GM18508 (cell line): ENCODE measurements around the gene PTGS1.
"Not testable (repeated sequence)": the region's sequence is repeated elsewhere in the genome, so short reads cannot be mapped to it uniquely, and the experiment has no call there.

Experiments
- ATAC-seq: cut with Tn5 transposase; IDR thresholded peaks from one replicate; pipeline ENCODE4 v1.9.1; 2021; ENCODE audit warnings: moderate number of reproducible peaks; ENCODE audit not compliant: insufficient read depth, unreplicated experiment

PTGS1 gene

GRCh38 chr9:122393284-122393983, 22.6 kb downstream of the PTGS1 start:
- ATAC-seq = no peak

DNA sequence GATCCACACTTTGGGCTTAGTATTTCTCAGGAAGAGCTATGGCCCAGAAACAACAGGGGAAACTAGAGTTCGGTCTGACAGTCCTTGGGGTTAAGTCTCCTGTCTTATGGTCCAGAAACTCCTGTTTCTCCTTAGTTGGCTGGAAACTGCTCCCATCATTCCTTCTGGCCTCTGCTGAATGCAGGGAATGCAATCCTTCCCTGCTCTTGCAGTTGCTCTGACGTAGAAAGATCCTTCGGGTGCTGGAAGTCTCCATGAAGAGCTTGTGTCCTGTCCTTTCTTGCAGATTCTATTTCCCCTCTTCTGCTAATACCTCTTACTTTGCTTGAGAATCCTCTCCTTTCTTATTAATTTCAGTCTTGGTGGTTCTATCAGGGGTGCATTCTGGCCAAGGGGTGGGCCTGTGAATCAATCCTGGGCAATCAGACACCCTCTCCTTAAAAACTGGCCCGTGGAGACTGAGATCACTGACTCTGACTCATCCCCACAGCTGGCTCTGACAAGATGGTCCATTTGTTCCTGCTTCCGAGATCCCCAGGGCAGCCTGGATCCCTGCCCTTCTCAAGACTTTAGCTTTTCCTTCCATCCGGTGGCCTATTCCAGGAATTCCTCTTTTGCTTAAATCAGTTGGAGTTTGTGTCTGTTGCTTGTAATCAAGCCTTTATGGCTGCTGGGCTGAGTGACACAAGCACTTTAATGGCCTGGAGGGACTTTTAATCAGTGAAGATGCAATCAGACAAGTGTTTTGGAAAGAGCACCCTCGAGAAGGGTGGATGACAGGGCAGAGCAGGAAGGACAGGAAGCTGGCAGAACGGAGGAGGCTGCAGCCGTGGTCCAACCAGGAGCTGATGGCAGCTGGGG, 23.7 kb downstream of the PTGS1 start:
- ATAC-seq = no peak

DNA sequence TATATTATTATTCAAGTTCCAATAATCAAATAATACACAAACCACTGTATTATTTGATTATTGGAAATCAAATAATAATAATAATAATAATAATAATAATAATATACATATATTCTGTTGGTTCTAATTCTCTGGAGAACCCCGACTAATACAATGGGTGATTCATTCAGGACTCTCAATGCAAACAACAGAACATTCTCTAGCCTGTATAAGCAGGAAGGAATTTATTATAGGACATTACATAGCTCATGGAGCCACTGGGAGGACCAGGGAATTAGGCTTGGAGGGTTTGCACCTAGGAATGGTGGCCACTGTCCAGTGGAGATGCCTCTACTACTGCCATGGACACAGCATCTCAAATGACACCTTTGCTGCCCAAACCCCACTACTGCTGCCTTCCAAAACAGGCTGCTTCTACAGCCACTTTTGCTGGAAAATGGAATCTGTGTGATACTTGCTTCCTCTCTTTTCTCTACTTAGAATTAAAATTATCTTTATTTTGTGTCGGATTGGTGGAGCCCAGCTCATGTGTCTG, 25.9 kb downstream of the PTGS1 start:
- ATAC-seq = no peak

GRCh38 chr9:122397749-122398148, 26.9 kb downstream of the PTGS1 start:
- ATAC-seq = no peak

- no peak for ATAC-seq
Measured at GRCh38 chr9:122398371-122398924, 27.6 kb downstream of the PTGS1 start.

DNA sequence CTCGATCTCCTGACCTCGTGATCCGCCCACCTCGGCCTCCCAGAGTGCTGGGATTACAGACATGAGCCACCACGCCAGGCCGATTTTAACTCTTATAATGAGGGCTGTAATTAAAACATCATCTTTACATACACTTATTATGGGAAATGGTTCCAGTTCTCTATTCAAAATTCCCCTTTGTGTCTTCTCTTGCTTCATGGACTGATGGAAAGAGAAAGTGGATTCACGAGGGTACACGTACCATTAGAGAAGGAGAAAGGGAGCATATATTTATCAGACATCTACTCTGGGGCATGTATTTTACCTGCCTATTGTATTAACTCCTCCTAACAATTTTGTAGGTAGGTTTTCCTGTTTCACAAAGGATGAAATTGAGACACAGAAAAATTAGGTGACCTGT, 31.1 kb downstream of the PTGS1 start:
- no peak for ATAC-seq

DNA sequence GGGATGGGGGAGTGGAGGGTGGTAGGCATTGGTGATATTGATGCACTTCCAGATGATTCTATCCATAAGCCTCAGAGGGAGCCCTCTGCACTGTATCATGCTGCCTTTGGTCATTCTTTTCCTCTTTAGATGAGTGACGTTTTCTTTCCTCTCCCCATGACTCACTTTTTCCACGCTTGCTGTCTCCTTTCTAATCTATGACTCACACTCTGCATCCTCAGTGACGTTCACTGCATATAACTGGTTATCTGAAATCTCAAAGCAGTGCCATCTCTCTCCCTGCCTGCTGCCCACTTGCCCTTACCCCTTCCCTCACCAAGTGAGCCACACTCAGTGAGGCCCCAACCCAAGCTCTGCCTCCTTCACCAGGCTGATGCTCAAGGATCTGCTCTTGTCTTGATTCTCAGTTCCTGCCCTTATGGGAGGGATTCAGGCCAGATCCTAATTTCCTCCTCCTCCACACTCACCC, 31.6 kb downstream of the PTGS1 start:
- ATAC-seq = no peak

DNA sequence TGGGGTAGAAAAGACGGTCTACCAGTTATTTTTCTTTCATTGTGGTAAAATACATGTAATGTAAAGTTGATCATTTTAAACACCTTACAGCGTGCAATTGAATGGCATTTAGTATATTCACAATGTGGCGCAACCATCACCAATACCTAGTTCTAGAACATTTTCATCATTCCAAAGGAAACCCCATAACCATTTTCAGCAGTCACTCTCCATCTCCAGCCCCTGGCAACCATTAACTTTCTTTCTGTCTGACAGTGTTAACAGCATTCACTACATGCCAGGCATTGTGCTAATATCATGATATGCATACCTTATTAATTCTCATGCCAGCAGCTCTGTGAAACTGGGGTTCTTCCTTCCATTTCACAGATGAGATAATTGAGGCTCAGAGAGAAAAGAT, 32.0 kb downstream of the PTGS1 start:
- no peak for ATAC-seq

DNA sequence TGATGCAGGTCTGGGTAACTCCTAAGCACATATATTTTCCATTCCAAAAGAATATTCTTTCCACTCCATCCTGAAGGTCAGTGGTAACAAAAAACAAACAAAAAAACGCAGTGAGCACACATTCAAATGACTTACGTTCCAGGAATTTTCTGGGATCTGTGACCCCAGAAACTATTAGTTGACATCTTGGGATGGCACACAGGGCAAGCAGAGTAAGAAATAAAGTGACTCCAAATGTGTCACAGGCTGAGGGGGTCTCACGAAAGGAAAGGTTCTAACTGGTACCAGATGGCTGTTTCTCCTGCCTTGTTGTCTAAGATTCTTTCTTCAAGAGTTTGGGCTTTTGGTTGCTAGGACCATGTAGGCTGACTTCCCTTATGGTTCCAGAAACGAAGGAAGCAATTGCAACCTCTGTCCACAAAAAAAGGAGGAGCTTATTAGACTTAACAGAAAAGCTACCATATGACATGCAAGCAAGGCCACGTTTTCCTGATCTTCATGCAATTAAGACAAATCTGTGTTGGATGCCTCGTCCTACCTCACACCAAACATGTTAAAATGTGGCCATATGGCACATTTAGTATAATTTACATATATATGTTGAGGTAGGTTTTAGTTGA, 32.7 kb downstream of the PTGS1 start:
- ATAC-seq = no peak

- not testable (repeated sequence) for ATAC-seq
Measured at GRCh38 chr9:122405304-122406069, 34.7 kb downstream of the PTGS1 start.

GRCh38 chr9:122406070-122406890, 35.5 kb downstream of the PTGS1 start:
- ATAC-seq = no peak

- not testable (repeated sequence) for ATAC-seq
Measured at GRCh38 chr9:122414108-122414507, 43.3 kb downstream of the PTGS1 start.

- no peak for ATAC-seq
Measured at GRCh38 chr9:122418016-122418415, 47.2 kb downstream of the PTGS1 start.

- no peak for ATAC-seq
Measured at GRCh38 chr9:122420315-122420714, 49.5 kb downstream of the PTGS1 start.

DNA sequence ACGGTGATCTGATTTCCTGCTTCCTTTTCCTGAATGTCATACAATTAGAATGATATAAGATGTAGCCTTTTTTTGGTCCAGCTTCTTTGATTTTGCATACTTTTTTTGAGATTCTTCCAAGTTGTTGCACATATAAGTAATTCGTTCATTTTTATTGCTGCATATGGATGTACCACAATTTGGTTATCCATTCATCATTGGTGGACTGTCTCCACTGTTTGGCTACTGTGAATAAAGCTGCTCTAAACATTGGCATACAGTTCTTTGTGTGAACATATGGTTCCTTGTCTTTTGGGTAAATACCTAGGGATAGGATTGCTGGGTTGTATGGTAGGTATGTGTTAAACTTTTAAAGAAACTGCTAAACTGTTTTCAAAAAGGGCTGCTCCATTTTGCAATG, 54.3 kb downstream of the PTGS1 start:
- ATAC-seq = no peak

GRCh38 chr9:122426723-122427122, 55.9 kb downstream of the PTGS1 start:
- no peak for ATAC-seq

DNA sequence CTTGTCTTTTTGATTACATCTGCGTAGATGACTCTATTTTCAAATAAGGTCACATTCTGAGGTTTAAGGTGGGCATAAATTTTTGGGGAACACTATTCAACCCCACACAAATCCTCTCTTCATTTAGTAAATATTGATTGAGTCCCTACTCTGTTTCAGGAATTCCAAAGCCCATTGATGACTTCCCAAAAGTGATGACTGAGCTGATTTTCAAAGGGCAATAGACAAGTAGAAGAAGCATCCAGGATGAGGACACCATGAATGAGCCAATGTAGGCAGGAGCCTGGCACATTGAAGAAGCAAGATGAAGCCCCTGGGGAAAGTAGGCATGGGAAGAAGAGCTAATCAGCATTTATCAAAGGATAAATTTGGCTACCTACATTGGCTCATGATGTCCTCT, 71.7 kb downstream of the PTGS1 start:
- no peak for ATAC-seq

DNA sequence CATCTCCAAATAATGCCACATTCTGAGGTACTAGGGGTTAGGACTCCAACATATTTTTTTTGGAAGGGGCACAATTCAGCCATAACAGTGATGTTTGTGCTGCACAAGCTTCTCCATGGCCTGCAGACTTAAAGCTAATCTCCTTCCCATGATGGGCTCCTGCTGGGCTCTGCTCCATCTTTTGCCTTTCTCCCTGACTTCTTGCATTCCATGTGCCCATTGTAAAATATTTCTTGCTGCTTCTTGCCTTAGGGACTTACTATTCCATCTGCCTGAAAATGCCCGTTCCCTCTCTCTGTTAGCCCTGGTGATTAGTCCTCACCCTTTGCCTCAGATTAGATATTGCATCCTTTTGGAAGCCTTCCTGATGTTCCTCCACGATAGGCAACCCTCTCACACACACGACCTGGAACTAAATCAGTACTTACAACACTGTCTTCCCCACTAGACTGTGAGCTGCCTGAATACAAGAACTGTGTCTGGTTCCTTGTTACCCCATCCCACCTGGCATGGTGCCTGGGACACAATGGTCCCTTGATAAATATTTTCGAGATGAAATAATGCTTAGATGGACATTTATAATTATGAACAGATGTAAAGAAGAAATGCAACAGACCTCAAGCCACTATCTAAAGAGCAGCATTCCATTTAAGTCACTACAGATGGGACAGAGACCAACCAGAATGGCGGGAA, 73.4 kb downstream of the PTGS1 start:
- ATAC-seq = no peak
